Spleen (tissue), 7 donors: Measurements from ENCODE around the gene VPS51.

Source experiments
- CTCF ChIP-seq, 11 experiments: fragments of 200-600 bp in 7 of 11; fragments of 450-650 bp in 4 of 11; sonication (generic) in 4 of 11; IDR thresholded peaks in 8 of 11; conservative IDR thresholded peaks in 3 of 11; 1 replicate in 7 of 11; 2 replicates in 4 of 11; pipeline versions ENCODE4 v1.4.0 to v1.8.0; 2016 to 2021; ENCODE audit warnings: antibody characterized with exemption in 11 of 11, inconsistent platforms in 4 of 11, mild to moderate bottlenecking in 1 of 11
- POLR2A ChIP-seq, 3 donors: fragments of 450-650 bp; IDR thresholded peaks; one replicate each; pipeline ENCODE4 v1.5.1; 2017; ENCODE audit warnings: antibody characterized with exemption in 3 of 3, mild to moderate bottlenecking in 1 of 3
- donor health status: DM: no; HTN: no; CAD: no; lungs with moderate emphysema.
- donor health status: DM: no; HTN: no; CAD: no.
- donor health status: DM: no; HTN: no; CAD: no.

- TF ChIP-seq POLR2A (IDR thresholded peaks at IDR 0.05) = no peak
- no peak for TF ChIP-seq CTCF (IDR thresholded peaks at IDR 0.05 in 8 of 11, conservative IDR thresholded peaks at IDR 0.05 in 3 of 11)
These were observed 40.6 kb downstream of the VPS51 start for GRCh38 chr11:65136515-65137096.
